WERI-Rb-1 (cell line): Measurements from ENCODE around the gene EBLN1.

Experiments
- DNase-seq: peaks from one replicate; pipeline ENCODE4 v3.0.0-alpha.2; 2020
- H3K27ac ChIP-seq: fragments of 250-450 bp; sonication (Bioruptor Pico); 2 replicates; pipeline ENCODE4 v1.5.1; 2020; ENCODE audit warnings: mild to moderate bottlenecking, moderate library complexity
- H3K27me3 ChIP-seq: fragments of 250-450 bp; sonication (Bioruptor Pico); 2 replicates; pipeline ENCODE4 v1.5.1; 2021; ENCODE audit warnings: mild to moderate bottlenecking, low read depth, moderate library complexity; ENCODE audit not compliant: insufficient read depth, severe bottlenecking
- H3K36me3 ChIP-seq: fragments of 250-450 bp; sonication (Bioruptor Pico); 2 replicates; pipeline ENCODE4 v1.5.1; 2020; ENCODE audit warnings: mild to moderate bottlenecking, moderate library complexity
- H3K4me3 ChIP-seq: 2 replicates; pipeline ENCODE4 v1.5.1; 2011; ENCODE audit warnings: low read depth, mild to moderate bottlenecking, control low read depth, low read length
- H3K9me3 ChIP-seq: fragments of 250-450 bp; sonication (Bioruptor Pico); 2 replicates; pipeline ENCODE4 v1.5.1; 2021; ENCODE audit warnings: mild to moderate bottlenecking, moderate library complexity; ENCODE audit not compliant: severe bottlenecking
- CTCF ChIP-seq: IDR thresholded peaks from 2 replicates; pipeline ENCODE4 v1.5.1; 2011; ENCODE audit warnings: low read depth, mild to moderate bottlenecking, control low read depth, inconsistent platforms, low read length

Gene EBLN1

GRCh38 chr10:22217842-22218241 is at the start of gene EBLN1:
EBLN1 (minus strand) TSS chr10:22218015; CDS start chr10:22209983, 8,032 bp downstream.
- Histone ChIP-seq H3K9me3 (no peaks in the 10 kb centered on the region), H3K4me3 (no peak within 1 kb of the TSS), H3K27ac (no peak within 1 kb of the TSS), H3K27me3 (no peaks in the 10 kb centered on the region), H3K36me3 (no peaks in the 10 kb centered on the region)
- no peak for DNase-seq
- no peak for TF ChIP-seq CTCF

GRCh38 chr10:22265839-22266537 is 48.2 kb upstream of the EBLN1 start:
- Histone ChIP-seq H3K27me3 (no peaks in the 10 kb centered on the region), H3K9me3 (no peaks in the 10 kb centered on the region), H3K27ac (no peak overlapping the region), H3K4me3 (no peak overlapping the region), H3K36me3 (no peaks in the 10 kb centered on the region)
- TF ChIP-seq CTCF: no peak
- no peak for DNase-seq

- no peak overlapping the region for H3K27ac ChIP-seq
- no peak overlapping the region for H3K4me3 ChIP-seq
- no peaks in the 10 kb centered on the region for H3K27me3 ChIP-seq
- TF ChIP-seq CTCF: no peak
- no peak for DNase-seq
- H3K9me3 ChIP-seq: no peaks in the 10 kb centered on the region
- H3K36me3 ChIP-seq: no peaks in the 10 kb centered on the region
Measured at GRCh38 chr10:22263106-22263505, 45.3 kb upstream of the EBLN1 start.

GRCh38 chr10:22259280-22259679 is 41.5 kb upstream of the EBLN1 start:
- Histone ChIP-seq H3K9me3 (no peaks in the 10 kb centered on the region), H3K4me3 (no peak overlapping the region), H3K27me3 (no peaks in the 10 kb centered on the region), H3K27ac (no peak overlapping the region), H3K36me3 (no peaks in the 10 kb centered on the region)
- DNase-seq: peak; percentile 11
- 0 out of 2 replicates have a peak, but pooled peaks have one; percentile 10 for TF ChIP-seq CTCF

- no peaks in the 10 kb centered on the region for H3K27me3 ChIP-seq
- no peak overlapping the region for H3K27ac ChIP-seq
Measured at GRCh38 chr10:22258471-22258870, 40.7 kb upstream of the EBLN1 start.

More at GRCh38 chr10:22258471-22258870, 40.7 kb upstream of the EBLN1 start:
- no peaks in the 10 kb centered on the region for H3K36me3 ChIP-seq
- no peak for TF ChIP-seq CTCF
- H3K4me3 ChIP-seq: no peak overlapping the region
- no peak for DNase-seq
- H3K9me3 ChIP-seq: no peaks in the 10 kb centered on the region
